ENCODE measurements around the gene FBXW5. TPM values are rescaled to one million over a fixed set of nuclear protein-coding genes. Genes with fewer than 3 reads are reported as not detected.

FBXW5 gene
- total RNA-seq, 2 experiments from 2014 or later, result 63.3 to 89.6 TPM

GRCh38 chr9:136958898-136959850, 14.6 kb upstream of the FBXW5 start:
- Histone ChIP-seq H3K4me2 (ENCODE audit: low read length) (no peak overlapping the region), H4K20me1 (ENCODE audit: insufficient read depth, low read length) (no peaks in the 10 kb centered on the region), H3K9me3 (ENCODE audit: low read length) (no peaks in the 10 kb centered on the region), H3K36me3 (ENCODE audit: insufficient read depth, low read length) (no peaks in the 10 kb centered on the region), H3K27ac (ENCODE audit: low read depth, low read length, poor library complexity, severe bottlenecking) (no peak overlapping the region), H3K79me2 (ENCODE audit: insufficient read depth, low read depth, low read length) (no peaks in the 10 kb centered on the region), H3K4me1 (ENCODE audit: insufficient read depth, low read length, poor library complexity, severe bottlenecking) (no peaks in the 10 kb centered on the region), H2AFZ (ENCODE audit: low read length) (no peak overlapping the region), H3K9me2 (ENCODE audit: insufficient read depth, low read length) (no peaks in the 10 kb centered on the region), H3K4me3 (ENCODE audit: low read depth, low read length, poor library complexity, severe bottlenecking) (no peak overlapping the region)
- BruUV-seq (replicated peaks), result no TSS peak
- ChIA-PET POLR2A (no interaction called here), CTCF (ENCODE audit: unreplicated experiment) (interaction anchor here (0.6 kb wide), 4 partner anchors 16 to 1034 kb away, joined by 3 to 14 read pairs (median 7); no protein-coding TSS in a partner anchor)
- TF ChIP-seq EZH2phosphoT487 (IDR thresholded peaks at IDR 0.05; ENCODE audit: borderline replicate concordance, low read depth, low read length), result no peak
- TF ChIP-seq CTCF (conservative IDR thresholded peaks at IDR 0.05; ENCODE audit: low read length), result no peak
- DNase-seq (ENCODE audit: low spot score), result no peak
- intact Hi-C loops (cut with micrococcal nuclease; ENCODE audit: unreplicated experiment), result no loop called here

DNA sequence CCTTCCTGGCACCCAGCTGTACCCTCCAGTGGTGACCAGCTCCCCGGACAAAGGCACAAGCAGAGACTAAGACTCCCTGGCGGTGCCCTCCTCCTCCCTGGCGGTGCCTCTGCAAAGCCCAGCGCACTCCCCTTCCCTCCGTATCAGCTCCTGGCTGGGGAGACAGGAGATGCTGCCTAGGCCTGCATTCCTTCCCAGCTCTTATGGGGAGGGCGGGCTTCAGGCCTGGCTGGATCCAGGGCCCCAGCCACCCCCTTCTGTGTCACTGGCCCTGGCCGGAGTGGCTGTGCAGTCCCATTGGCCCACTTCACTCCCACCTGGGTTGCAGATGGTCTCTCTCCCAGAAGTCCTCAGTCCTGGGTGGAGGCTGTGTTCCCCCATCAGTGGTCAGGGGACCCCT, 13.9 kb upstream of the FBXW5 start:
- DNase-seq (ENCODE audit: low spot score), result no peak

More for the DNA sequence above, 13.9 kb upstream of the FBXW5 start:
- H3K36me3 ChIP-seq (ENCODE audit: insufficient read depth, low read length), result no peaks in the 10 kb centered on the region
- H3K4me2 ChIP-seq (ENCODE audit: low read length), result no peak overlapping the region
- no TSS peak for BruUV-seq (replicated peaks)
- intact Hi-C loops (cut with micrococcal nuclease; ENCODE audit: unreplicated experiment), result no loop called here
- H3K27ac ChIP-seq (ENCODE audit: low read depth, low read length, poor library complexity, severe bottlenecking), result no peak overlapping the region
- H3K9me3 ChIP-seq (ENCODE audit: low read length), result no peaks in the 10 kb centered on the region
- no peaks in the 10 kb centered on the region for H3K79me2 ChIP-seq (ENCODE audit: insufficient read depth, low read depth, low read length)
- no peaks in the 10 kb centered on the region for H3K9me2 ChIP-seq (ENCODE audit: insufficient read depth, low read length)
- no peaks in the 10 kb centered on the region for H3K4me1 ChIP-seq (ENCODE audit: insufficient read depth, low read length, poor library complexity, severe bottlenecking)
- ChIA-PET CTCF (ENCODE audit: unreplicated experiment) (interaction anchor here (0.6 kb wide), 1 partner anchor 15 kb away, joined by 3 read pairs; no protein-coding TSS in a partner anchor), POLR2A (no interaction called here)
- no peaks in the 10 kb centered on the region for H4K20me1 ChIP-seq (ENCODE audit: insufficient read depth, low read length)
- no peak overlapping the region for H2AFZ ChIP-seq (ENCODE audit: low read length)
- H3K4me3 ChIP-seq (ENCODE audit: low read depth, low read length, poor library complexity, severe bottlenecking), result no peak overlapping the region
- TF ChIP-seq CTCF (conservative IDR thresholded peaks at IDR 0.05; ENCODE audit: low read length), result no peak
- no peak for TF ChIP-seq EZH2phosphoT487 (IDR thresholded peaks at IDR 0.05; ENCODE audit: borderline replicate concordance, low read depth, low read length)
